Chondrocyte (in vitro differentiated cells): ENCODE results near the gene TSPAN12. TPM values are rescaled to one million over a fixed set of nuclear protein-coding genes. Genes with fewer than 3 reads are reported as not detected.

Source experiments
- DNase-seq: peaks from one replicate; pipeline ENCODE4 v3.0.0; 2021; ENCODE audit warnings: mixed read lengths, low spot score
- H3K27ac Mint-ChIP-seq: one replicate; pipeline ENCODE4 v1.8.0; 2021; ENCODE audit warnings: mild to moderate bottlenecking, moderate library complexity, mixed read lengths; ENCODE audit not compliant: unreplicated experiment
- H3K27me3 Mint-ChIP-seq: 2 replicates; pipeline ENCODE4 v1.8.0; 2021; ENCODE audit warnings: low read depth, mixed read lengths
- H3K36me3 Mint-ChIP-seq: 2 replicates; pipeline ENCODE4 v1.8.0; 2021; ENCODE audit warnings: low read depth, mixed read lengths
- H3K4me1 Mint-ChIP-seq: 2 replicates; pipeline ENCODE4 v1.8.0; 2021; ENCODE audit warnings: low read depth, mild to moderate bottlenecking, mixed read lengths
- H3K4me3 Mint-ChIP-seq: one replicate; pipeline ENCODE4 v1.8.0; 2021; ENCODE audit warnings: mild to moderate bottlenecking, moderate library complexity, mixed read lengths; ENCODE audit not compliant: unreplicated experiment
- H3K9me3 Mint-ChIP-seq: 2 replicates; pipeline ENCODE4 v1.8.0; 2021; ENCODE audit warnings: low read depth, mixed read lengths
- CTCF ChIP-seq: fragments of 200-600 bp; sonication (generic); IDR thresholded peaks from 2 replicates; pipeline ENCODE4 v1.5.0; 2021; ENCODE audit warnings: antibody characterized with exemption, mild to moderate bottlenecking, moderate library complexity
- total RNA-seq: library from RNA; stranded (reverse); gene quantifications from 3 replicates; pipeline ENCODE4 v1.2.1, GENCODE V29; 2021

Gene TSPAN12
- total RNA-seq, 1 donor from 2014 or later, result 7.8 TPM

- Mint-ChIP-seq H3K9me3 (no peaks in the 10 kb centered on the region), H3K27me3 (no peaks in the 10 kb centered on the region), H3K4me3 (no peak overlapping the region), H3K4me1 (peaks cover 6% of the 10 kb centered on the region), H3K27ac (no peak overlapping the region), H3K36me3 (no peaks in the 10 kb centered on the region)
- TF ChIP-seq CTCF, result no peak
- DNase-seq, result no peak
These were observed 10.0 kb upstream of the TSPAN12 start for GRCh38 chr7:120867932-120868331.

- H3K9me3 Mint-ChIP-seq, result no peaks in the 10 kb centered on the region
- H3K27ac Mint-ChIP-seq, result no peak overlapping the region
- no peaks in the 10 kb centered on the region for H3K27me3 Mint-ChIP-seq
- no peaks in the 10 kb centered on the region for H3K36me3 Mint-ChIP-seq
- peaks cover 6% of the 10 kb centered on the region for H3K4me1 Mint-ChIP-seq
- no peak for TF ChIP-seq CTCF
- H3K4me3 Mint-ChIP-seq, result no peak overlapping the region
- no peak for DNase-seq
These were observed 7.4 kb upstream of the TSPAN12 start for GRCh38 chr7:120865191-120865981.

GRCh38 chr7:120864141-120864900 is 6.4 kb upstream of the TSPAN12 start:
- Mint-ChIP-seq H3K27ac (no peak overlapping the region), H3K4me1 (peaks cover 6% of the 10 kb centered on the region), H3K4me3 (no peak overlapping the region), H3K36me3 (no peaks in the 10 kb centered on the region), H3K27me3 (no peaks in the 10 kb centered on the region), H3K9me3 (no peaks in the 10 kb centered on the region)
- no peak for DNase-seq
- TF ChIP-seq CTCF, result no peak

GRCh38 chr7:120862987-120863590 is 5.1 kb upstream of the TSPAN12 start:
- Mint-ChIP-seq H3K4me3 (no peak overlapping the region), H3K27me3 (no peaks in the 10 kb centered on the region), H3K36me3 (no peaks in the 10 kb centered on the region), H3K4me1 (peaks cover 13% of the 10 kb centered on the region), H3K9me3 (no peaks in the 10 kb centered on the region), H3K27ac (no peak overlapping the region)
- TF ChIP-seq CTCF, result no peak
- DNase-seq, result no peak

- Mint-ChIP-seq H3K27ac (no peak overlapping the region), H3K4me3 (no peak overlapping the region), H3K36me3 (no peaks in the 10 kb centered on the region), H3K4me1 (peaks cover 18% of the 10 kb centered on the region), H3K27me3 (no peaks in the 10 kb centered on the region), H3K9me3 (no peaks in the 10 kb centered on the region)
- TF ChIP-seq CTCF, result no peak
- DNase-seq, result no peak
These were observed 2.2 kb upstream of the TSPAN12 start for GRCh38 chr7:120860156-120860555.
